ENCODE measurements around the gene RPS6KA6.

The RPS6KA6 gene

GRCh38 chrX:84182516-84182915, 5.5 kb downstream of the RPS6KA6 start:
- Mint-ChIP-seq H3K27ac (no peak overlapping the region), H3K4me1 (ENCODE audit: low read depth) (peaks cover 5% of the 10 kb centered on the region), H3K9me3 (no peaks in the 10 kb centered on the region), H3K27me3 (peaks cover 10% of the 10 kb centered on the region), H3K4me3 (no peak overlapping the region), H3K36me3 (ENCODE audit: low read depth) (no peaks in the 10 kb centered on the region)

- Mint-ChIP-seq H3K9me3 (no peaks in the 10 kb centered on the region), H3K4me1 (ENCODE audit: low read depth) (no peaks in the 10 kb centered on the region), H3K4me3 (no peak overlapping the region), H3K27ac (no peak overlapping the region), H3K36me3 (ENCODE audit: low read depth) (no peaks in the 10 kb centered on the region), H3K27me3 (no peaks in the 10 kb centered on the region)
These were observed 12.0 kb downstream of the RPS6KA6 start for GRCh38 chrX:84175958-84176357.

GRCh38 chrX:84175274-84175673, 12.7 kb downstream of the RPS6KA6 start:
- no peaks in the 10 kb centered on the region for H3K27me3 Mint-ChIP-seq
- no peaks in the 10 kb centered on the region for H3K36me3 Mint-ChIP-seq (ENCODE audit: low read depth)
- no peak overlapping the region for H3K4me3 Mint-ChIP-seq
- no peaks in the 10 kb centered on the region for H3K4me1 Mint-ChIP-seq (ENCODE audit: low read depth)
- no peak overlapping the region for H3K27ac Mint-ChIP-seq
- no peaks in the 10 kb centered on the region for H3K9me3 Mint-ChIP-seq

- Mint-ChIP-seq H3K9me3 (no peaks in the 10 kb centered on the region), H3K36me3 (ENCODE audit: low read depth) (no peaks in the 10 kb centered on the region), H3K4me1 (ENCODE audit: low read depth) (no peaks in the 10 kb centered on the region), H3K4me3 (no peak overlapping the region), H3K27me3 (no peaks in the 10 kb centered on the region), H3K27ac (no peak overlapping the region)
These were observed 13.7 kb downstream of the RPS6KA6 start for GRCh38 chrX:84174348-84174747.

GRCh38 chrX:84170931-84171330, 17.1 kb downstream of the RPS6KA6 start:
- no peaks in the 10 kb centered on the region for H3K4me1 Mint-ChIP-seq (ENCODE audit: low read depth)
- no peaks in the 10 kb centered on the region for H3K36me3 Mint-ChIP-seq (ENCODE audit: low read depth)
- no peaks in the 10 kb centered on the region for H3K9me3 Mint-ChIP-seq
- H3K27ac Mint-ChIP-seq, result no peak overlapping the region
- H3K27me3 Mint-ChIP-seq, result no peaks in the 10 kb centered on the region
- no peak overlapping the region for H3K4me3 Mint-ChIP-seq

GRCh38 chrX:84168574-84168973, 19.4 kb downstream of the RPS6KA6 start:
- Mint-ChIP-seq H3K27ac (no peak overlapping the region), H3K4me3 (no peak overlapping the region), H3K9me3 (no peaks in the 10 kb centered on the region), H3K27me3 (no peaks in the 10 kb centered on the region), H3K4me1 (ENCODE audit: low read depth) (no peaks in the 10 kb centered on the region), H3K36me3 (ENCODE audit: low read depth) (no peaks in the 10 kb centered on the region)

- no peaks in the 10 kb centered on the region for H3K4me1 Mint-ChIP-seq (ENCODE audit: low read depth)
These were observed 19.9 kb downstream of the RPS6KA6 start for GRCh38 chrX:84168095-84168494.

GRCh38 chrX:84165711-84166110, 22.3 kb downstream of the RPS6KA6 start:
- Mint-ChIP-seq H3K27me3 (no peaks in the 10 kb centered on the region), H3K4me3 (no peak overlapping the region), H3K9me3 (no peaks in the 10 kb centered on the region), H3K4me1 (ENCODE audit: low read depth) (no peaks in the 10 kb centered on the region), H3K27ac (no peak overlapping the region), H3K36me3 (ENCODE audit: low read depth) (no peaks in the 10 kb centered on the region)

More at GRCh38 chrX:84168095-84168494, 19.9 kb downstream of the RPS6KA6 start:
- Mint-ChIP-seq H3K36me3 (ENCODE audit: low read depth) (no peaks in the 10 kb centered on the region), H3K9me3 (no peaks in the 10 kb centered on the region), H3K27me3 (no peaks in the 10 kb centered on the region), H3K27ac (no peak overlapping the region), H3K4me3 (no peak overlapping the region)

- Mint-ChIP-seq H3K9me3 (no peaks in the 10 kb centered on the region), H3K4me1 (ENCODE audit: low read depth) (no peaks in the 10 kb centered on the region), H3K27me3 (no peaks in the 10 kb centered on the region), H3K36me3 (ENCODE audit: low read depth) (no peaks in the 10 kb centered on the region), H3K27ac (no peak overlapping the region), H3K4me3 (no peak overlapping the region)
These were observed 25.6 kb downstream of the RPS6KA6 start for GRCh38 chrX:84162401-84162800.

GRCh38 chrX:84161641-84162040, 26.4 kb downstream of the RPS6KA6 start:
- no peaks in the 10 kb centered on the region for H3K27me3 Mint-ChIP-seq
- H3K4me1 Mint-ChIP-seq (ENCODE audit: low read depth), result no peaks in the 10 kb centered on the region
- H3K4me3 Mint-ChIP-seq, result no peak overlapping the region
- no peaks in the 10 kb centered on the region for H3K9me3 Mint-ChIP-seq
- H3K36me3 Mint-ChIP-seq (ENCODE audit: low read depth), result no peaks in the 10 kb centered on the region
- H3K27ac Mint-ChIP-seq, result no peak overlapping the region

GRCh38 chrX:84160736-84161135, 27.3 kb downstream of the RPS6KA6 start:
- H3K4me3 Mint-ChIP-seq, result no peak overlapping the region
- no peaks in the 10 kb centered on the region for H3K27me3 Mint-ChIP-seq
- no peaks in the 10 kb centered on the region for H3K4me1 Mint-ChIP-seq (ENCODE audit: low read depth)
- no peaks in the 10 kb centered on the region for H3K36me3 Mint-ChIP-seq (ENCODE audit: low read depth)
- H3K9me3 Mint-ChIP-seq, result no peaks in the 10 kb centered on the region
- no peak overlapping the region for H3K27ac Mint-ChIP-seq

- Mint-ChIP-seq H3K27me3 (no peaks in the 10 kb centered on the region), H3K27ac (no peak overlapping the region), H3K36me3 (ENCODE audit: low read depth) (no peaks in the 10 kb centered on the region), H3K4me1 (ENCODE audit: low read depth) (no peaks in the 10 kb centered on the region), H3K9me3 (no peaks in the 10 kb centered on the region), H3K4me3 (no peak overlapping the region)
These were observed 31.2 kb downstream of the RPS6KA6 start for GRCh38 chrX:84156821-84157220.

GRCh38 chrX:84155938-84156337, 32.1 kb downstream of the RPS6KA6 start:
- no peak overlapping the region for H3K4me3 Mint-ChIP-seq
- no peaks in the 10 kb centered on the region for H3K4me1 Mint-ChIP-seq (ENCODE audit: low read depth)
- no peak overlapping the region for H3K27ac Mint-ChIP-seq
- no peaks in the 10 kb centered on the region for H3K36me3 Mint-ChIP-seq (ENCODE audit: low read depth)
- no peaks in the 10 kb centered on the region for H3K9me3 Mint-ChIP-seq
- H3K27me3 Mint-ChIP-seq, result no peaks in the 10 kb centered on the region

GRCh38 chrX:84153538-84153937, 34.5 kb downstream of the RPS6KA6 start:
- no peaks in the 10 kb centered on the region for H3K9me3 Mint-ChIP-seq
- H3K36me3 Mint-ChIP-seq (ENCODE audit: low read depth), result no peaks in the 10 kb centered on the region
- no peak overlapping the region for H3K4me3 Mint-ChIP-seq
- H3K27ac Mint-ChIP-seq, result no peak overlapping the region
- H3K4me1 Mint-ChIP-seq (ENCODE audit: low read depth), result no peaks in the 10 kb centered on the region
- no peaks in the 10 kb centered on the region for H3K27me3 Mint-ChIP-seq

- no peaks in the 10 kb centered on the region for H3K36me3 Mint-ChIP-seq (ENCODE audit: low read depth)
- no peaks in the 10 kb centered on the region for H3K27me3 Mint-ChIP-seq
- H3K9me3 Mint-ChIP-seq, result no peaks in the 10 kb centered on the region
- no peaks in the 10 kb centered on the region for H3K4me1 Mint-ChIP-seq (ENCODE audit: low read depth)
- no peak overlapping the region for H3K27ac Mint-ChIP-seq
- H3K4me3 Mint-ChIP-seq, result no peak overlapping the region
These were observed 43.0 kb downstream of the RPS6KA6 start for GRCh38 chrX:84144991-84145390.

- no peak overlapping the region for H3K4me3 Mint-ChIP-seq
- H3K27me3 Mint-ChIP-seq, result no peaks in the 10 kb centered on the region
- H3K9me3 Mint-ChIP-seq, result no peaks in the 10 kb centered on the region
- no peaks in the 10 kb centered on the region for H3K36me3 Mint-ChIP-seq (ENCODE audit: low read depth)
- H3K4me1 Mint-ChIP-seq (ENCODE audit: low read depth), result no peaks in the 10 kb centered on the region
- no peak overlapping the region for H3K27ac Mint-ChIP-seq
These were observed 43.7 kb downstream of the RPS6KA6 start for GRCh38 chrX:84144281-84144680.

GRCh38 chrX:84133023-84133422, 55.0 kb downstream of the RPS6KA6 start:
- Mint-ChIP-seq H3K4me3 (no peak overlapping the region), H3K27ac (no peak overlapping the region), H3K4me1 (ENCODE audit: low read depth) (no peaks in the 10 kb centered on the region), H3K27me3 (no peaks in the 10 kb centered on the region), H3K9me3 (no peaks in the 10 kb centered on the region), H3K36me3 (ENCODE audit: low read depth) (no peaks in the 10 kb centered on the region)
